ENCODE results near the gene SLC10A7.

- TF ChIP-seq CTCF (conservative IDR thresholded peaks at IDR 0.05; ENCODE audit: low read depth, low read length) (no peak), EZH2 (IDR thresholded peaks at IDR 0.05; ENCODE audit: borderline replicate concordance, low read depth, low read length, poor library complexity, severe bottlenecking) (no peak)
These were observed 255.7 kb downstream of the SLC10A7 start for GRCh38 chr4:146265950-146266490.
